Measurements from ENCODE around the gene PXDN.

PXDN gene

GRCh38 chr2:1673160-1673944, 71.0 kb downstream of the PXDN start:
- no peaks in the 10 kb centered on the region for H3K36me3 ChIP-seq (ENCODE audit: control insufficient read depth, insufficient read depth, low read length)
- DNase-seq (ENCODE audit: extremely low read depth, insufficient read length): no peak
- H3K4me3 ChIP-seq (replicated peaks; ENCODE audit: low read depth, low read length): no peak overlapping the region
- H3K27me3 ChIP-seq (replicated peaks; ENCODE audit: control insufficient read depth, insufficient read depth, low read length): no peaks in the 10 kb centered on the region
- TF ChIP-seq, protein P1, sequence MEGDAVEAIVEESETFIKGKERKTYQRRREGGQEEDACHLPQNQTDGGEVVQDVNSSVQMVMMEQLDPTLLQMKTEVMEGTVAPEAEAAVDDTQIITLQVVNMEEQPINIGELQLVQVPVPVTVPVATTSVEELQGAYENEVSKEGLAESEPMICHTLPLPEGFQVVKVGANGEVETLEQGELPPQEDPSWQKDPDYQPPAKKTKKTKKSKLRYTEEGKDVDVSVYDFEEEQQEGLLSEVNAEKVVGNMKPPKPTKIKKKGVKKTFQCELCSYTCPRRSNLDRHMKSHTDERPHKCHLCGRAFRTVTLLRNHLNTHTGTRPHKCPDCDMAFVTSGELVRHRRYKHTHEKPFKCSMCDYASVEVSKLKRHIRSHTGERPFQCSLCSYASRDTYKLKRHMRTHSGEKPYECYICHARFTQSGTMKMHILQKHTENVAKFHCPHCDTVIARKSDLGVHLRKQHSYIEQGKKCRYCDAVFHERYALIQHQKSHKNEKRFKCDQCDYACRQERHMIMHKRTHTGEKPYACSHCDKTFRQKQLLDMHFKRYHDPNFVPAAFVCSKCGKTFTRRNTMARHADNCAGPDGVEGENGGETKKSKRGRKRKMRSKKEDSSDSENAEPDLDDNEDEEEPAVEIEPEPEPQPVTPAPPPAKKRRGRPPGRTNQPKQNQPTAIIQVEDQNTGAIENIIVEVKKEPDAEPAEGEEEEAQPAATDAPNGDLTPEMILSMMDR (IDR thresholded peaks at IDR 0.05; ENCODE audit: insufficient read depth, low read length, poor library complexity, severe bottlenecking): no peak

DNA sequence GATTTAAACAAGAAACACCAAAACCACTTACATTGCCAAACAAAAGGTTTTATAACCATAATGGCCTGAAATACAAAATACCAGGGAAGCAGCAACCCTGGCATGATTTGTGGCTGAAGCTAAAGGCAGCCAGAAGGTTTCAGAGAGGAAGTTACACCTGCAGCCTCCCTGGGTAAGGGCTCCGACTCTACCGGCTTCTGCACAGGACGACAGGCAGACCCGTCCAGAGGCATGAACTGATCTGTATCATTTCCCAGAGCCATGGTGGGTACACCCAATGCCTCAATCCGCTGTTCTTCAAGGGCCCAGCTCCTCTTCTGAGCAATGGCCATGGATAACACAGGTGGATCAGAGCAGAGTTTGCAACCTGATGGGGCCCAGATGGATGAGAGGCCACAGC, 71.6 kb downstream of the PXDN start:
- no peaks in the 10 kb centered on the region for H3K27me3 ChIP-seq (replicated peaks; ENCODE audit: control insufficient read depth, insufficient read depth, low read length)
- no peak overlapping the region for H3K4me3 ChIP-seq (replicated peaks; ENCODE audit: low read depth, low read length)
- TF ChIP-seq, protein P1 (IDR thresholded peaks at IDR 0.05; ENCODE audit: insufficient read depth, low read length, poor library complexity, severe bottlenecking): no peak
- no peak for DNase-seq (ENCODE audit: extremely low read depth, insufficient read length)
- no peaks in the 10 kb centered on the region for H3K36me3 ChIP-seq (ENCODE audit: control insufficient read depth, insufficient read depth, low read length)

DNA sequence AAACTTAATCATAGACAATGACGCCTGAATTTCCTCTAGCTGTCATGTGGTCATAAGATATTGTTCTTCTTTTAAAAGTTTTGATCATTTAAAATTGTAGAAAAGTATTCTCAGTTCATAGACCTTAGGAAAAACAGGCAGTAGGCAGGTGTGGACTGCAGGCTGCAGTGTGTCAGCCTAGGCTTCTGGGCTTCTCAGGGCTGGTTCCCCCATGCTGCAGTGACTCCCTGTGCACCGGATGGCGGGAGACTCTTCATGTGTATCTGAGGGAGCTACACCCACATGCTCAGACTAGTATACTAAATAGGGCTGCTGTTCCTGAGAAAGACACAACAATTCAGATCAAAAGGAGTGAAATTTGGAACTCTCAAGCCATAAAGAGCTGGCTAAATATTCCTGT, 72.4 kb downstream of the PXDN start:
- Histone ChIP-seq H3K27me3 (replicated peaks; ENCODE audit: control insufficient read depth, insufficient read depth, low read length) (no peaks in the 10 kb centered on the region), H3K36me3 (ENCODE audit: control insufficient read depth, insufficient read depth, low read length) (no peaks in the 10 kb centered on the region), H3K4me3 (replicated peaks; ENCODE audit: low read depth, low read length) (no peak overlapping the region)
- no peak for DNase-seq (ENCODE audit: extremely low read depth, insufficient read length)
- TF ChIP-seq, protein P1 (IDR thresholded peaks at IDR 0.05; ENCODE audit: insufficient read depth, low read length, poor library complexity, severe bottlenecking): no peak

GRCh38 chr2:1670636-1671035, 73.7 kb downstream of the PXDN start:
- Histone ChIP-seq H3K4me3 (replicated peaks; ENCODE audit: low read depth, low read length) (no peak overlapping the region), H3K36me3 (ENCODE audit: control insufficient read depth, insufficient read depth, low read length) (no peaks in the 10 kb centered on the region), H3K27me3 (replicated peaks; ENCODE audit: control insufficient read depth, insufficient read depth, low read length) (no peaks in the 10 kb centered on the region)
- TF ChIP-seq, protein P1 (IDR thresholded peaks at IDR 0.05; ENCODE audit: insufficient read depth, low read length, poor library complexity, severe bottlenecking): no peak
- DNase-seq (ENCODE audit: extremely low read depth, insufficient read length): no peak

- Histone ChIP-seq H3K27me3 (replicated peaks; ENCODE audit: control insufficient read depth, insufficient read depth, low read length) (no peaks in the 10 kb centered on the region), H3K36me3 (ENCODE audit: control insufficient read depth, insufficient read depth, low read length) (no peaks in the 10 kb centered on the region), H3K4me3 (replicated peaks; ENCODE audit: low read depth, low read length) (no peak overlapping the region)
- DNase-seq (ENCODE audit: extremely low read depth, insufficient read length): no peak
- TF ChIP-seq, protein P1 (IDR thresholded peaks at IDR 0.05; ENCODE audit: insufficient read depth, low read length, poor library complexity, severe bottlenecking): no peak
Observed at GRCh38 chr2:1665761-1666505, 78.4 kb downstream of the PXDN start.

All from GM06990 (cell line).